ENCODE results near the gene SLC9A7. TPM values are rescaled to one million over a fixed set of nuclear protein-coding genes. Genes with fewer than 3 reads are reported as not detected.

The SLC9A7 gene
- total and polyA plus RNA-seq, 2 experiments from 2014 or later = 2.5 to 15.4 TPM

GRCh38 chrX:46627711-46628419 lies 131.1 kb downstream of the SLC9A7 start:
- no peaks in the 10 kb centered on the region for H3K79me2 ChIP-seq (replicated peaks; ENCODE audit: insufficient read depth)
- TF ChIP-seq ZNF114 (CRISPR knock-in tag; IDR thresholded peaks at IDR 0.05) = no peak
- TF ChIP-seq CTCF (conservative IDR thresholded peaks at IDR 0.05; ENCODE audit: low read depth in 2 of 2) = no peak
- no peak for TF ChIP-seq ZNF462 (CRISPR knock-in tag; IDR thresholded peaks at IDR 0.05)
- no peak for TF ChIP-seq ZNF331 (CRISPR knock-in tag; IDR thresholded peaks at IDR 0.05; ENCODE audit: low read depth)
- no peak for TF ChIP-seq EZH2phosphoT487 (IDR thresholded peaks at IDR 0.05; ENCODE audit: unreplicated experiment)
- no peak for TF ChIP-seq NANOG (IDR thresholded peaks at IDR 0.05; ENCODE audit: borderline replicate concordance)
- no peak for TF ChIP-seq JUNB (IDR thresholded peaks at IDR 0.05; ENCODE audit: unreplicated experiment)
- TF ChIP-seq REST (IDR thresholded peaks at IDR 0.05; ENCODE audit: unreplicated experiment) = no peak
- no peak for TF ChIP-seq ETS1 (IDR thresholded peaks at IDR 0.05)
- TF ChIP-seq EZH2 (IDR thresholded peaks at IDR 0.05; ENCODE audit: low read depth, unreplicated experiment) = no peak
- TF ChIP-seq POLR2AphosphoS5 (IDR thresholded peaks at IDR 0.05; ENCODE audit: low read depth) = no peak
- TF ChIP-seq STAT1 (IDR thresholded peaks at IDR 0.05; ENCODE audit: unreplicated experiment) = no peak
- H3K4me2 ChIP-seq = no peak overlapping the region
- H3K9me2 ChIP-seq (ENCODE audit: insufficient read depth) = no peaks in the 10 kb centered on the region
- H3K27me3 ChIP-seq (ENCODE audit: insufficient read depth) = no peaks in the 10 kb centered on the region
- H3K36me3 ChIP-seq (ENCODE audit: insufficient read depth) = no peaks in the 10 kb centered on the region
- peaks cover 11% of the 10 kb centered on the region; the same call in 1 of the 2 replicates for H3K4me1 ChIP-seq (ENCODE audit: insufficient read depth)
- Mint-ChIP-seq H3K4me1 (peaks cover 24% of the 10 kb centered on the region), H3K4me3 (no peak overlapping the region), H3K36me3 (ENCODE audit: low read depth) (peaks cover 30% of the 10 kb centered on the region), H3K27me3 (ENCODE audit: insufficient read depth, low read depth, poor library complexity) (peaks cover 3% of the 10 kb centered on the region), H3K9me3 (no peaks in the 10 kb centered on the region), H3K27ac (peak overlapping the region; percentile 40)
- ATAC-seq (no peak), DNase-seq (ENCODE audit: low spot score) (no peak)
- no peak overlapping the region for H3K4me3 ChIP-seq
- no peaks in the 10 kb centered on the region for H3F3A ChIP-seq (replicated peaks; ENCODE audit: low read depth)
- H4K20me1 ChIP-seq (replicated peaks; ENCODE audit: insufficient read depth) = no peaks in the 10 kb centered on the region
- no peak overlapping the region for H2AFZ ChIP-seq
- H3K27ac ChIP-seq (ENCODE audit: low read depth) = no peak overlapping the region

Measured in GM23338 (cell line).